HG03469 (cell line): ENCODE data around the gene CCDC83.
A peak's percentile ranks its signal among the peaks of the same experiment; 100 is the strongest.

Source experiments
- ATAC-seq: cut with Tn5 transposase; IDR thresholded peaks from one replicate; pipeline ENCODE4 v1.9.1; 2021; ENCODE audit warnings: mild to moderate bottlenecking, moderate library complexity, moderate number of reproducible peaks; ENCODE audit not compliant: unreplicated experiment

The CCDC83 gene

DNA sequence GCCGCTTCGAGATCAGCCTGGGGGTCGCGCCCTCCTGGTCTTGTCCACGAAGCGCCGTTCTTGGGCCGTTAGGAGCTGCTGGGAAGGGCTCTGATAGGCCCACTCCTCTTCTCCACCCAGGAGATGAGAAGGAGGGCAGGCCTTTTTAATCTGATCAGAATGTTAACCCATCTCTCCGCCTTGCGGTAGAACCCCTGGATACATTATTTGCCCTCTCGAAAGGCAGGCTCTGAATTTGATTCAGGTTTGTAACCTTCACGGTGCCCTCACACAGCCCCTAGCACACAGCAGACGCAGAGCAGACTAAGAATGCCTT lies at the start of gene CCDC83:
TSS of gene CCDC83 (plus strand) at position 43 of the 316 bp plus-strand sequence. CDS start 9,741 bp downstream, outside the sequence.
- ATAC-seq, result no peak

GRCh38 chr11:85805387-85805786 lies 49.8 kb upstream of the CCDC83 start:
- no peak for ATAC-seq

DNA sequence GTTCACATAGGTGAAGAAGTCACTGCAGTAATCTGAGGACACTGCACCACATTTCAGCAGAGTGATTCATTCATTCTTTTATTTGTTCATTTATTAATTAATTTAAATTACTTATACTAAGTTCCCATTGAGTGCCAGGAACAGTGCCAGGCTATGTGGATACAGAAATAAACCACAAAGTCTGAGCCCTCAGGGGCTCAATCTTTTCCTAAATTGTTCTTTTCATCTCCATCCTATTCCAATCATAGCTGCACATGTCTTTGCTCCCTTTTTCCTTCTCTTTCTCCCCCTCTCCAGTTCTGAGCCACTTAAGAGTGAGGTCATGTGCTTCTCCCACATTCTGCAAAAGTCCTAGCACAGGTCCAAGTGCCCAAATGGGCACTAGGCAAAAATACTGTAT lies 49.2 kb upstream of the CCDC83 start:
- ATAC-seq, result no peak

DNA sequence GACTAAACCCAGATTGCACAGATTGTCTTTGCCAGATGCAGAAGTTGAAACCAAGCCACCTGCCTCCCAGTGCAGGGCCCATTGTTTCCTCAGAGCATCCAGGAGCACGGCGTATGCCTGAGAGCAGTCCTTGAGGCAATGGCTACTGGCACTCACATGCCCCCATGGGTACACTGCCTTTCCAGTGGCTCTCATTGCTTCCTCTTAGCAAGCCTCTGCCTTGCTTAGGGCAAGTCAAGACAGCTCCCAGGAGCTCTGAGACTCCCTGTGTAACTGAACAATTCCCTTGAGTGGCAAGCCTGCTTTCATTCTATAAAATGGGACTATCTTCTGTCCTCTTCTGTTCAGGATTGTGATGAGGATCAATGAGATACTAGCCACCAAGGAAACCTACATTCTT lies 48.3 kb upstream of the CCDC83 start:
- no peak for ATAC-seq

GRCh38 chr11:85809191-85809590 lies 46.0 kb upstream of the CCDC83 start:
- no peak for ATAC-seq

GRCh38 chr11:85809863-85810262 lies 45.3 kb upstream of the CCDC83 start:
- no peak for ATAC-seq

- no peak for ATAC-seq
These were observed 44.7 kb upstream of the CCDC83 start for GRCh38 chr11:85810521-85810870.

GRCh38 chr11:85810871-85811611 lies 44.1 kb upstream of the CCDC83 start, which contains the start of gene SYTL2:
Gene SYTL2, minus strand, starts transcription at chr11:85811141. Its CDS starts 53,416 bp downstream, at chr11:85757725.
- peak; percentile 62 for ATAC-seq

- ATAC-seq, result no peak
These were observed 43.6 kb upstream of the CCDC83 start for GRCh38 chr11:85811624-85812023.

DNA sequence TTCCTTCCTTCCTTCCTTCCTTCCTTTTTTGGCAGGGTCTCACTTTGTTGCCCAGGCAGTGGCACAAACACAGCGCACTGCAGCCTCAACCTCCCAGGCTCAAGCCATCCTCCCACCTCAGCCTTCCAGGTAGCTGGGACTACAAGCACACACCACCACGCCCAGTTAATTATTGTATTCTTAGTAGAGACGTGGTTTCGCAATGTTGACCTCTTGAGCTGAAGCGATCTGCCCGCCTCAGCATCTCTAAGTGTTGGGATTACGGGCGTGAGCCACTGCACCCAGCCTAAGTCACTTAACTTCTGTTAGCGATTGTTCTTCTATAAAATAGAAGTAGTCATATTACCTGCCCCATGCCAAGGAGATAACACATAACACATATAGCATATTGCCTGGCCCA lies 41.5 kb upstream of the CCDC83 start:
- no peak for ATAC-seq

DNA sequence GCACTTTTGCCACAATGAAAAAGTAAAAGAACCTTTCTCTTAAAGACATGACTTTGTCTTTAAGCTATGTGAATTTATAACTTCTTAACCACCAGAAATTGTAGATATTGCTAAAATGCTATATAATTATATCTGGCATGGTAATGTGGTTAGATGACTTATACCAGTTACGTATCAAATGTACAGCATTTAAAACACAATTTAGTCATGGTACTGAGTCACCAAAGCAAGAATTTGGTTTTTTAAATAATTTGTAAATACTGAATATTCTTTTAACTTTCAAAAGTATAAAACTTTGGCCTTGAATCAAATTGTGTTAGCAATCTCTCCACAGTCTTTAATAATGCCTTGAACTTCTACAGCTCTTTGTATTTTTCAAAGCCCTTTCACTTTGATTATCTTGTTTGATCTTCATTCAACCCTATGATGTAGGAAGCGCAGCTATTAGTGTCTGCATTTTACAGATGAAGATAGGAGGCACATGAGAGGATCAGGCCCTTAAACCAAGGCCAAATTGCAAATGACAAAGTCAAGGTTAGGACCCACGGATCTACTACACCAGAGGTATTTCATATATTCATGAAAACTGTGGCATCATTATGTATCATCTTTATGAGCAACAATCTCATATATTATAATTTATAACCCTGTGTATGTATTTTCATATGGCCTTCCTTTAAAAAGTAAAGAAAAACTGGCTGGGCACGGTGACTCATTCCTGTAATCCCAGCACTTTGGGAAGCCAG lies 39.8 kb upstream of the CCDC83 start:
- ATAC-seq, result no peak

DNA sequence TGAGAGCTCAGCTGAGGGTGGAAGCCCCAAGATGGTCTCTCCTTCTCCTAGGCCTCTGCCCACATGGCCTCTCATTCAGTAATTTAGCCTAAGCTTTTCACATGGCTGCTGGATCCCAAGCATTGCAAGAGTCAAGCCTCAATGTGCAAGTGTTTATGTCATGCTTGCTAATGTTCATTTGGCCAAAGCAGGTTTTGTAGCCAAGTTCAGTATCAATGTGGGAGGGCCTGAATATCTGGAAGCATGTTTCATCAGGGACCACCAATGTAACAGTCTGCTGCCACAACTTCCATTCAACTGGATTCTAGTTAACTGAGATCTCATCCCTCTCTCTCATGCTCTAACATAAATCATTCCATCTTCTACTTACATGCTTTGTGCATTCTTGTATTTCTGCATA lies 35.7 kb upstream of the CCDC83 start:
- no peak for ATAC-seq

GRCh38 chr11:85821636-85822035 lies 33.5 kb upstream of the CCDC83 start:
- no peak for ATAC-seq

- ATAC-seq, result no peak
These were observed 32.4 kb upstream of the CCDC83 start for GRCh38 chr11:85822814-85823213.

GRCh38 chr11:85823816-85824215 lies 31.4 kb upstream of the CCDC83 start:
- no peak for ATAC-seq

DNA sequence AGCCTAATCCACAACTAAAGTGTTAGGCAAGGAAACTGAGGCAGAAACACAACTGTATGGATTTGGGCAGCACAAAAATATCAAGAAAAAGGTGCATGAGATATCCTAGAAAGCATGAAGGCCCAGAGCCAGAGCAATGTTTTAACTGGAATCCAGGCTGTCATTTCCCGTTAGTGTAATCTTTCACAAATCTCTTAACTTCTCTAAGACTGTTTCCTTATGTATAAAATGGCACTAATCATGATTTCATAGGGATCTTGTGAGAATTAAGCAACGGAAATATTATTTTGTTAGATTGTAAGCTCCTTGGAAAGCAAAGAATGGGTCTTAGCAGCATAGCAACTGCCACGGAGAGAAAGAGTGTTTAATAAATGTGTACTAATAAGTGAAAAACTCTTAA lies 29.6 kb upstream of the CCDC83 start:
- ATAC-seq, result no peak

GRCh38 chr11:85826116-85826855 lies 28.9 kb upstream of the CCDC83 start:
- no peak for ATAC-seq

DNA sequence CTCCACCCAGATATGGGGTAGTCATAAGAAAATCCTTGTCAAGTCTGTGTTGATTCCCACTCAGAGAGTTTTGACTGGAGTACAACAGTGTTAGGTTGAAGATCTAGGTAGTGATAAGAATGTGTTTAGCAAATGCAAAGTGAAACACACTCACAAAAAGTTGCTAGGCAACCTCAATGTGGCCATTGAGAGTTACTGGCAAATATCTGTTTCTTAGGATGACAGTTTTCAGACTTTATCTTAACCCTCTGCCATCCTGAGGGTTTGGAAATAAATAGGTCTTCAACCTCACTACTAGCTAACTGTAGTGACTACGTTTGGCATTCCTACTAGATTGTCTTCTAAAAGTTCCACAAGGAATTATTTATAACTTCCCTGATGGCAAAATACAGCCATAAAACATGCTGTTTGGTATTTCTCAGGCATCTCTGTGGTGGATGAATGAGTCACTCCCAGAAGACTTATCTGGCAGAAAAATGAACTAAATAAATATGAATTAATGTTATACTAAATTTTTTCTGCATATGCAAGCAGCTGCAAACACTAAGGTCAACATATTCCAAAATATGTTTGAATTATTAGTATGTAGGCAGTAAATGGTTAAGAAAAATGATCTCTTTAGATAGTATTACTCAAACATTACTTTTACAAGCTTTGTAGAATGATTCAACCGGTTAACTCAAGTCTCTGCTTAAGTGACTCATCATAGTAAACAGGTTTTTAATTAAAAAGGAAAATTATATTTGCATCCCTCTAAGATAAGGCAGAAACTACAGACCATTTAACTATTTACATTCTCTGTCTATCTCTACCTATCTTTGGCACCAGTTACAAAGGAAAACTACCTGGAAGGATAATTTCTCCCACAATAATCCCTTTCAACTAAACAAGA lies 27.2 kb upstream of the CCDC83 start:
- ATAC-seq, result no peak

GRCh38 chr11:85828640-85828978 lies 26.6 kb upstream of the CCDC83 start:
- ATAC-seq, result no peak

DNA sequence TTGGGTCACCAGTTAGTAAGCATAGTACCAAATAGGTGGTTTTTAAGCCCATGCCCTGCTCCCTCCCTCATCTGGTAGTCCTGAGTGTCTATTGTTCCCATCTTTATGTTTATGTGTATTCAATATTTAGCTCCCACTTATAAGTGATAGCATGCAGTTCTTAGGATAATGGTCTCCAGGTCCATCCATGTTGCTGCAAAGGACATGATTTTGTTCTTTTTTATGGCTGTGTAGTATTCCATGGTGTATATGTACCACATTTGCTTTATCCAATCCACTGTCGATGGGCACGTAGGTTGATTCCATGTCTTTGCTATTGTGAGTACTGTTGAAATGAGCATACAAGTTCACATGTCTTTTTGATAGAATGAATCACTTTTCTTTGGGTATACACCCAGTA lies 26.0 kb upstream of the CCDC83 start:
- no peak for ATAC-seq

DNA sequence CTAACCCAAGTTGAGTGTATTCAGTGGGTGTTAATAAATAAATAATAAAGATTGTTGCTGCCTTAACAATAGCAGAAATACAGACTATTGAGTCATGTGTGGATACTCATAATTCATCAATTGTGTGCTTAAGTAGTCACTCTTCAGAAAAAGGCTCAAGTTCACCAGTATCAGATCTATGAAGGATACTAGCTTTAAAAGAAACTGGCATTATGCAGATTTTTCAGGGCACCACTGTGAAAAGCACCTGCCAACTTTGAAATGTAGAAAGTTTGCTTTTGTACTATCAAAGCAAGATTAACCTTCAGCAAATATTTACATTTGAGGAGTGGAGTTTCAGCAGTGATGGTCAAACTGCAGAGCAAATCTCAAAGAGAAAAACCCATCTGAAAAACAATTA lies 24.1 kb upstream of the CCDC83 start:
- ATAC-seq, result no peak
